ENCODE results near the gene NECTIN1.

GRCh38 chr11:119673052-119673758 lies 55.8 kb downstream of the NECTIN1 start:
- TF ChIP-seq CTCF (IDR thresholded peaks at IDR 0.05; ENCODE audit: low read depth, low read length, poor library complexity, severe bottlenecking), result no peak
- TF ChIP-seq EZH2phosphoT487 (IDR thresholded peaks at IDR 0.05; ENCODE audit: borderline replicate concordance, low read length), result no peak

Data from DOHH2 (cell line).